ENCODE data around the gene ACVR2A. TPM values are rescaled to one million over a fixed set of nuclear protein-coding genes. Genes with fewer than 3 reads are reported as not detected.

Gene ACVR2A
- total RNA-seq, 1 donor from 2014 or later, result 13.0 TPM

DNA sequence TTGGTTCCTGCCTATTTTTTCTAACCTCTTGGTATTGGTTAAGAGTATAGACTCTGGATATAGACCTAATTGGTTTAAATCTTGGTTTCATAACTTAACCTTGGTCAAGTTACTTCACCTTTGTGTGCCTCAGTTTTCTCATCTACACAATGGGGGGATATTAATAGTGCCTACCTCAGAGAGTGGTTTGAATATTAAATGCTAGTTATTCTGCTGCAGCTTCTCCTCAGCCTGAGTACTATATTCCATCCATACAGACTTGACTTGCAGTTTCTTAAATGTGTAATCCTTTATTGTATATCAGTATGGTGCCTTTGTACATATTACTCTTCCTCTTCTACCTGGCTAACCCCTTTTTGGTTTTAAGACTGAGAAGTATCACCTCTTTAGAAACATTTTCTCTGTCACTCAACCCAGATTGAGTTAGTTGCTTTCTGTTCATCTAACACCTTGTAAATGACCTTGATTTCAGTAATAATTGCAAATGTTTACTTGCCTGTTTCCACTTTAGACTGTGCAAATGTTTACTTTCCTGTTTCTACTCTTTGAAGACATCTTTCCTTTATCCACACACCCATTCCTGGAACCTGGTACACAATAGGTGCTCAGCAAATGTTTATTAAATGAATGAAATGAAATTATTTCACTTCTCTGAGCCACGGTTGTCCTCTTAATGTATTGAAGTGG is 6.6 kb downstream of the ACVR2A start:
- intact Hi-C loops (cut with DNase I), result no loop called here
- DNase-seq (ENCODE audit: low spot score), result no peak

- intact Hi-C loops (cut with DNase I), result no loop called here
- no peak for DNase-seq (ENCODE audit: low spot score)
Observed at GRCh38 chr2:147854557-147855134, 9.8 kb downstream of the ACVR2A start.

DNA sequence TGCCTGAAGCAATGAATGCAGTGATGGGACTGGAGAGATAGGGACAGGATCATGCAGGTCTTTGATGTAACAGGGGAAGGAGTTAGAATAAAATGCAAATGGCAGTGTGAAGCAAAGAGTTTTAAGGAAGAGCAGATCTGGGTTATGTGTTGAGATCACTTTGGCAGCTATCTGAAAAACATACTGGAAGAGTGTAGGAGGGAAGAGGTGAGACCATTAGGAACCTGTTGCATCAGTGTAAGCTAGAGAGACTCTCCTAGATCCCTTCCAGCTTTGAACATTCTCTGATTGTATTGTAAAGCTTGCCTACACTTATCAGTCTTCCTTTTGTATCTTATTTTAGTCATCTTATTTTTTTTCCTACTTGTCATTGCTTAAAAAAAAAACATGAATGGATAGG is 10.5 kb downstream of the ACVR2A start:
- DNase-seq (ENCODE audit: low spot score), result no peak

DNA sequence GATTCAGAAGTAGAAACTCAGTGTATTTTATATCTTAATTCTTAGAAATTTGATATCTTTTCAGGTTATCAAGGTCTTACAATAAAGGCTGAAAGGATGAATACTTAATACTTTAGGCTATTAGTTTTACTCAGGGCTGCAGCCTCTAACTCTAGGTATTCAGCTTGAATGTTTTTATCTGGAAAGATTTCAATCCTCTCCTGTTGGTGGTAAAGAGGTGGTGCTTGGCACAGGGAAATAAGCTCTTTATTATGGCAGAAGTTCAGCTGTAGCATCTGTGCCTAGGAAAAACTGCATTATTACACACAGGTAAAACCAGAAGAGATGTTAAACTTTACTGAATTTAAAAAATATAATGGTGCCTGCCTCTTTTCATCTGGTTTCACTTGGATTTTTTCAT is 11.1 kb downstream of the ACVR2A start:
- no peak for DNase-seq (ENCODE audit: low spot score)
- intact Hi-C loops (cut with DNase I), result no loop called here

More for the DNA sequence above, 10.5 kb downstream of the ACVR2A start:
- intact Hi-C loops (cut with DNase I), result no loop called here

DNA sequence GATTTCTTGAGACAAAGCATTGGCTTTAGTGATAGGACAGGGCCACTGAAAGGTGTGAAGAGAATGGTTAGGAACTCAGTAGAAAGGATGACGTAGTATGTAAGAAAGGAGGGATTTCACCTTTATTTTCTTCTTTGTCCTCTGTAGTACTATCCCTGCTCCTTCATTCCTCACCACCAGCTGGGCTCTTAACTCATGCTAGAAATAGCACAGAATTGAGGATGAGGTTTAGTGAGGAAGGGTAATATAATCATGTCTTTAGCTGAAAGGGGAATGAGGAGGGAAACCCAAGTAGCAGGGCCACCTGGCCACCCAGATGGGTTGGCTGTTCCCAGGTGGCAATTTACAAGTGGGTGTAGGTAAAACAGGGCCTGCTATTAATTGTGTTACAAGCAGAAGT is 15.2 kb downstream of the ACVR2A start:
- intact Hi-C loops (cut with DNase I), result no loop called here
- DNase-seq (ENCODE audit: low spot score), result no peak

DNA sequence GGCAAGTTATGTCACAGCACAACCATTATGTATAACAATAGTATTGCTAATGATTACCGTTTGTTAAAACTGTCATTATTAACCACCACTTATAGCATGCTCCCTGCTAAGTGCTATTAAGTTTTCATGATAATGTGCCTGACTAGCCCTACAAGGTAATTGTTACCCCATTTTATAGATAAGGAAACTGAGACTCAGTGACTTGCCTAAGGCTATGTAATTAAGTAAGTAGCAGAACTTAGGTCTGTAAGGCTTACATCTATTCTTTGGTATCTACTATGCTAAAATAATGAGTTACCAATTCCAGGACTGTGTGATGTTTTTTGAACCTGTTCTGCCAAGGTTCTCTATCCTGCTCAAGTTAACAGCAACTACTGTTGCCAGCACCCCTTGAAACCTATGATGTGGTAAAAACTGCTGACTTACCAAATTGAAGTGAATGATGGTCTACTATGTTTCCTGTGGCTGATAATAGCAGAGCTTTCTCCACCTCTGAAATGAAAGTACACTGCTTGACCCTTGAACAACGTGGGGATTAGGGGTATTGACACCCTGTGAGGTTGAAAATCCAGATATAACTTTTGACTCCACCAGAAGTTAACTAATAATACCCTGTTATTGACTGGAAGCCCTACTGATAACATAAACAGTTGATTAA is 18.2 kb downstream of the ACVR2A start:
- no peak for DNase-seq (ENCODE audit: low spot score)
- intact Hi-C loops (cut with DNase I), result no loop called here

DNA sequence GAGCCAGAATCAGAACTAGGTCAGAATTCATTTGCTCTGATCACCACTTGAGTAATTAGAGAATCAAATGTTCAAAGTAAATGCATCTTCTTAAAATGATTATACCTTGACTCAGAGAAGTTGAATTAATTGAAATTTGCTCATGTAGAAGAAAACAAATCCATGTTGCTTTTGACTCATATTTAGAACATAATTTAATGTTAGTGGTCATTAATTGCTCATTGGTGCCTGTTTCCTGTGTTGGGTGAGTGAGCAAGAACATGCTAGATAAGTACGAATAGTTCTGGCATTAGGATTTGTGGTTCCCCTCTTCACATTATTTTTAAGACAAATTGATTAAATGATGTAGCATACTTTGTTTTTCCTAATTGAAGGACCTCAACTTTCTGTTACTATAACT is 19.0 kb downstream of the ACVR2A start:
- intact Hi-C loops (cut with DNase I), result no loop called here
- DNase-seq (ENCODE audit: low spot score), result no peak

DNA sequence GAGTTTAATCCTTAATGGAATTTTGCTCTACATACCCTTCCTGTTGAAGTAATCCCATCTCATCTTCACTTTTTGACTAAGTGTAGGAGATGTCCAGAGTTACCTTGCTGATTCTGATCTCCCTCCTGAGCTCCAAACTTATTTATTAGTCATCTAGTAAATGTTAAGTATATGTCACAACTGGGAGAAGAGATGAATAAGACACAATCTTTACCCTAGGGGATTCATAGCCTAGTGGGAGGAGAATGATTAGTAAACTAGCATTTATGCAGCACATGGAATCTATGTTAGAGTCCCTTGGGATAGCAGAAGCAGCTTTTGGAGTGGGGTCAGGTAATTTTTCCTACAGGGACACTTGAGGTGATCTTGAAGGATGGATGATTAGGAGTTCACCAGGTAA is 20.7 kb downstream of the ACVR2A start:
- no peak for DNase-seq (ENCODE audit: low spot score)
- intact Hi-C loops (cut with DNase I), result no loop called here

DNA sequence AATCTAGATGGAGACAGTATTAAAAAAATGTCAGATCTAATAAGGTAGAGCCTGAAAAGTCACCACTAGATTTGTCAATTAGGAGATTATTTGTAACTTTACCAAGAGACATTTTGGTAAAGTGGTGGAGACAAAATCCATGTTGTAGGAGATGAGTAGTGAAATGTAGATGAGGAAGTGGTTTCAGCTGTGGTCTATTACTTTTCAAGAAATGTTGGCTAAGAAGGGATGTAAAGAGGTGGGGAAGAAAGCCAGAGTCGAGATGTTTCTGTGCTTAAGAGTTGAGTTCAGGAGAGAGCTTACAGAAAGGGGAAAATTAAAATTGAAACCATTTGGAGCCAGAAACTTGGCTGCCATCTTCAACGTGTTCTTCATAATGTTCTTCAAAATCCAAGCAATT is 22.2 kb downstream of the ACVR2A start:
- intact Hi-C loops (cut with DNase I), result no loop called here
- DNase-seq (ENCODE audit: low spot score), result no peak

DNA sequence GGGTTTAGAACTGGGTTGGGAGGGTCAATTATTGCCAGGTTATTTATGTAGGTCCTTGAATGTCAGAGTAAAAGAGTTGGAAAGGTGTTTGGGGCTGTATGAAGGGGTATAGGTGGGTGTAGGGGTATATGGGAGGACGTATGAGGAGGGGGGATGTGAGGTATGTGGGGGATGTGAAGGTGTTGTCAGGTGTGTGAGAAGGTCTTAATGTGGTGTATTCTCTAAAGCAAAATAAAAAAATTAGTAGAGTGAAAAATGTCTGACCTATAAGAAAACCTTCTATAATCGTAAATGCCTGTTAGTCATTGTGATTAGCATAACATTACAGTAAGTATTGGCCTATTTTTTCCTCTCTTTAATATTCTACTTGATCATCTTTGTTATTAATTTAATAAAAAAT is 25.1 kb downstream of the ACVR2A start:
- intact Hi-C loops (cut with DNase I), result no loop called here

GRCh38 chr2:147872967-147873366 is 28.1 kb downstream of the ACVR2A start:
- no peak for DNase-seq (ENCODE audit: low spot score)
- intact Hi-C loops (cut with DNase I), result no loop called here

More for the DNA sequence above, 25.1 kb downstream of the ACVR2A start:
- DNase-seq (ENCODE audit: low spot score), result no peak

DNA sequence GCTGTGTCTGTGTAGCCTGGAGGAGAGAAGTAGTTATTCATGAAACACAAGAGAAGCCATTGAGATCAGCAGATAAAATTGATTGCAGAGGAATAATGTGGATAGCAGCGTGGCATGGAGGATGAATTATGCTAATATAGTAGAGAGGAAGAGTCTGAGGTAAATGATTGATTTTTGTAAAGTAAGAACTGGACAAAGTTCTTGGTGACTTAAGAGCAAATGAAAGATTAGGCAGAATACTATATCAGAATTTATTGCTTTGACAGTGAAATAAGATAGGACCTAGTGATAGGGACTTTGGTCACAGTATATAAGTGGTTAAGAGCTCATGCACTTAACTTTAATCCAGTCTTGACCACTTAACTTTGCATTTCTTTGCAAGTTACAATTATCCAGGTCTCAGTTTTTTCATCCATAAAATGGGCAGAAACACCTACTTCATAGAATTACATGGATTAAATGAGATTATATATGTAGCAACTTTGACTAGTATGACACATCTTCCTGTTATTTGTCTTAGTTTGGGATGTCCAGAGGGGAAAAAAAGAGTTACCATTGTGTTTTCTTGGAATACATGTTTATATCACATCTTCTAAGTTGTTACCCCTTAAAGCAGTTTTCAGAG is 29.1 kb downstream of the ACVR2A start:
- DNase-seq (ENCODE audit: low spot score), result no peak
- intact Hi-C loops (cut with DNase I), result no loop called here

GRCh38 chr2:147879846-147880245 is 35.0 kb downstream of the ACVR2A start:
- intact Hi-C loops (cut with DNase I), result no loop called here
- DNase-seq (ENCODE audit: low spot score), result no peak

- intact Hi-C loops (cut with DNase I), result no loop called here
- DNase-seq (ENCODE audit: low spot score), result no peak
Observed at GRCh38 chr2:147882631-147883030, 37.8 kb downstream of the ACVR2A start.

DNA sequence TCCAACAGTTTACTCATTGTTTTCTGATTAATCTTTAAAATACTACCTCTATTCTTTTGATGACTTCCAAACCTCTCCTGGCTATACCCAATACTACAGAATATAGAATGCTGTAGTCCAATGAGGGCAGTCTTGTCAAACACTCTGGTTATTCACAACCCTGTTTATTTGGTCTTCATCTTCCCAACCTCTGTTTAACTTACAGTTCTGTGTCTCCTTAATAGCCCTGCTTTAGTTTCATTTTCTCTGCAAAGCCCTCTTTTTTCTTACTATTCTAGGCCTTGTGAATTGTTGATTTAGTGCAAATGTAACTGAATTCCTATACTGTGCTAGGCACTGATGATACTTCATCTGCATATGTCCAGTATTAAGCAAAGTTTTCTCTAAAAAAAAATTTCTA is 40.0 kb downstream of the ACVR2A start:
- DNase-seq (ENCODE audit: low spot score), result no peak
- intact Hi-C loops (cut with DNase I), result loop anchor here (5.0 kb wide), 1 partner anchor 38 kb away; the partner anchor contains the start of gene ACVR2A

DNA sequence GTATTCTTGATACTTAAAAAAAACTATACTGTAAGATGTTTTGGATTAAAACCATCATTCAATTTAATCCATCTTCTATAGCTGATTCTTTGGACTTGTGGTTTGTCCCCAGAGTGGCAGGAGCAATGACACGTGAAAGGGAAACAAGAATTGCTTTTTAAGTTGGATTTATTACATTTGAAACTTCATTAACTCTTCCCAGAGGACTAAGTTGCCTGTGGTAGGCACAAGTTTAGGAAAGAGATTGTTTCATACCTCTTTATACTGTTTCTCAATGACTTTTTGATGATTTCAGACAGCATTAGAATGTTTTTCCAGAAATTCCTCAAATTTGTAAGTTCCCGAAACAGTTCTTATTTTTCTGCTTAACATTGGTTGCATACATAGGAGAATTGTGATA is 41.3 kb downstream of the ACVR2A start:
- intact Hi-C loops (cut with DNase I), result loop anchor here (5.0 kb wide), 1 partner anchor 39 kb away; the partner anchor contains the start of gene ACVR2A
- DNase-seq (ENCODE audit: low spot score), result no peak

DNA sequence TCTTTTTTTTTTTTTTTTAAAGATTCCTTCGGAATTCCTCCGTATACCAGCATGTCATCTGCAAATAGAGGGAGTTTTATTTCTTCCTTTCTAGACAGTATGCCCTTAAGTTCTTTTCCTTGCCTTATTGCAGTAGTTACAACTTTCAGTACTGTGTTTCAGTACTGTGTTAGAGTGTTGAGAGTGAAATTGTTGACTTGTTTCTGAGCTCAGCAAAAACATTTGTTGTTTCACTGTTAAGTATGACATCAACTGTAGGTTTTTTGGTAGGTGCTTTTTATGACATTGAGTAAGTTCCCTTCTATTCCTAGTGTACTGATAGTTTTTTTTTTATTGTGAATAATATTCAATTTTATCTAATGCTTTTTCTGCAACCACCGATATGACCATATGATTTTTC is 43.9 kb downstream of the ACVR2A start:
- intact Hi-C loops (cut with DNase I), result loop anchor here (5.0 kb wide), 1 partner anchor 41 kb away; the partner anchor contains the start of gene ACVR2A
- no peak for DNase-seq (ENCODE audit: low spot score)

DNA sequence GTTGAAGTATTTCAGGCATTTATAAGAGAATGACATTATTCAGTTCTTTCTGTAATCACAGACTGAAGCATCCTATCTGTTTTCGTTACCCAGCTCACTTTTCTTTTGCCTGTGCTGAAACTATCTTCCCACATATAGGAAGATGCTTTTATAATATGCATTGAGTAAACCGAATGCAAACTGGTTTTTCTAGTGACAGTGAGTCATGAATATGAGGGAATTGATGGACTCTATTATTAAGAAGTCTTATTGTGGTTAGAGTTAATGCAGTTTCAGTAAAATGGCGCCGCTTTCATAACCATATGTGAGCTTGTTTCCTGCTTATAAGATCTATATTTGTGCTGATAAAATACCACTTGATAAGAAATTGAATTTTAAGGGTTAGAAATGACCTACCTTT is 59.2 kb downstream of the ACVR2A start:
- DNase-seq (ENCODE audit: low spot score), result no peak
- intact Hi-C loops (cut with DNase I), result loop anchor here (10.0 kb wide), 1 partner anchor 859 kb away; no protein-coding TSS in a partner anchor

- DNase-seq (ENCODE audit: low spot score), result no peak
- intact Hi-C loops (cut with DNase I), result loop anchor here (10.0 kb wide), 1 partner anchor 864 kb away; no protein-coding TSS in a partner anchor
Observed at GRCh38 chr2:147909178-147909577, 64.3 kb downstream of the ACVR2A start.

- no peak for DNase-seq (ENCODE audit: low spot score)
- intact Hi-C loops (cut with DNase I), result loop anchor here (2.0 to 10.0 kb wide), 3 partner anchors 66 to 1179 kb away; partner anchors contain the start of gene ACVR2A
Observed at GRCh38 chr2:147910990-147911473, 66.2 kb downstream of the ACVR2A start.
